ENCODE data around the gene NTM.

- TF ChIP-seq CTCF (IDR thresholded peaks at IDR 0.05): no peak
- TF ChIP-seq POLR2A (IDR thresholded peaks at IDR 0.05): no peak
Measured at GRCh38 chr11:132205006-132205405, 834.6 kb downstream of the NTM start.

All from Peyer's patch (tissue), 4 donors.